Measurements from ENCODE around the gene RARRES1.

Gene RARRES1

GRCh38 chr3:158749526-158749925 is 17.3 kb upstream of the RARRES1 start:
- DNase-seq (ENCODE audit: low spot score in 2 of 2), result no peak
- Mint-ChIP-seq H3K4me3 (no peak overlapping the region), H3K4me1 (no peaks in the 10 kb centered on the region), H3K27ac (no peak overlapping the region), H3K27me3 (no peaks in the 10 kb centered on the region), H3K36me3 (peaks cover 3% of the 10 kb centered on the region), H3K9me3 (no peaks in the 10 kb centered on the region)
- ATAC-seq (ENCODE audit: low read depth), result no peak

GRCh38 chr3:158748237-158748828 is 16.1 kb upstream of the RARRES1 start:
- peaks cover 9% of the 10 kb centered on the region for H3K36me3 Mint-ChIP-seq
- no peak overlapping the region for H3K4me3 Mint-ChIP-seq
- H3K9me3 Mint-ChIP-seq, result no peaks in the 10 kb centered on the region
- ATAC-seq (ENCODE audit: low read depth), result no peak
- H3K4me1 Mint-ChIP-seq, result peaks cover 3% of the 10 kb centered on the region
- H3K27ac Mint-ChIP-seq, result no peak overlapping the region
- H3K27me3 Mint-ChIP-seq, result no peaks in the 10 kb centered on the region
- no peak for DNase-seq (ENCODE audit: low spot score in 2 of 2)

- Mint-ChIP-seq H3K36me3 (peaks cover 9% of the 10 kb centered on the region), H3K4me3 (no peak overlapping the region), H3K9me3 (no peaks in the 10 kb centered on the region), H3K27me3 (no peaks in the 10 kb centered on the region), H3K27ac (no peak overlapping the region), H3K4me1 (peaks cover 3% of the 10 kb centered on the region)
- ATAC-seq (ENCODE audit: low read depth) (no peak), DNase-seq (ENCODE audit: low spot score in 2 of 2) (no peak)
Measured at GRCh38 chr3:158747417-158747816, 15.2 kb upstream of the RARRES1 start.

- ATAC-seq (ENCODE audit: low read depth) (no peak), DNase-seq (ENCODE audit: low spot score in 2 of 2) (no peak)
- Mint-ChIP-seq H3K9me3 (no peaks in the 10 kb centered on the region), H3K4me3 (no peak overlapping the region), H3K36me3 (peaks cover 13% of the 10 kb centered on the region), H3K4me1 (peaks cover 3% of the 10 kb centered on the region), H3K27ac (no peak overlapping the region), H3K27me3 (no peaks in the 10 kb centered on the region)
Measured at GRCh38 chr3:158745551-158745950, 13.3 kb upstream of the RARRES1 start.

- H3K36me3 Mint-ChIP-seq, result peaks cover 13% of the 10 kb centered on the region
- no peak overlapping the region for H3K27ac Mint-ChIP-seq
- peaks cover 3% of the 10 kb centered on the region for H3K4me1 Mint-ChIP-seq
- no peaks in the 10 kb centered on the region for H3K27me3 Mint-ChIP-seq
- H3K9me3 Mint-ChIP-seq, result no peaks in the 10 kb centered on the region
- no peak overlapping the region for H3K4me3 Mint-ChIP-seq
- DNase-seq (ENCODE audit: low spot score in 2 of 2), result no peak
- ATAC-seq (ENCODE audit: low read depth), result no peak
Measured at GRCh38 chr3:158744567-158745288, 12.5 kb upstream of the RARRES1 start.

GRCh38 chr3:158743664-158744566 is 11.7 kb upstream of the RARRES1 start:
- DNase-seq (ENCODE audit: low spot score in 2 of 2) (no peak), ATAC-seq (ENCODE audit: low read depth) (no peak)
- peaks cover 3% of the 10 kb centered on the region for H3K4me1 Mint-ChIP-seq
- no peak overlapping the region for H3K27ac Mint-ChIP-seq
- no peaks in the 10 kb centered on the region for H3K27me3 Mint-ChIP-seq
- no peaks in the 10 kb centered on the region for H3K9me3 Mint-ChIP-seq
- no peak overlapping the region for H3K4me3 Mint-ChIP-seq
- peaks cover 11% of the 10 kb centered on the region for H3K36me3 Mint-ChIP-seq

GRCh38 chr3:158742871-158743663 is 10.8 kb upstream of the RARRES1 start:
- Mint-ChIP-seq H3K27ac (no peak overlapping the region), H3K36me3 (peaks cover 10% of the 10 kb centered on the region)

GRCh38 chr3:158739661-158740060 is 7.4 kb upstream of the RARRES1 start:
- H3K9me3 Mint-ChIP-seq, result peaks cover 5% of the 10 kb centered on the region
- H3K4me1 Mint-ChIP-seq, result peaks cover 3% of the 10 kb centered on the region
- no peak for DNase-seq (ENCODE audit: low spot score in 2 of 2)
- no peak overlapping the region for H3K27ac Mint-ChIP-seq
- no peak overlapping the region for H3K4me3 Mint-ChIP-seq
- H3K27me3 Mint-ChIP-seq, result no peaks in the 10 kb centered on the region
- no peak for ATAC-seq (ENCODE audit: low read depth)
- H3K36me3 Mint-ChIP-seq, result peaks cover 16% of the 10 kb centered on the region

More at GRCh38 chr3:158742871-158743663, 10.8 kb upstream of the RARRES1 start:
- Mint-ChIP-seq H3K4me1 (peaks cover 3% of the 10 kb centered on the region), H3K27me3 (no peaks in the 10 kb centered on the region), H3K9me3 (no peaks in the 10 kb centered on the region), H3K4me3 (no peak overlapping the region)
- ATAC-seq (ENCODE audit: low read depth) (no peak), DNase-seq (ENCODE audit: low spot score in 2 of 2) (no peak)

GRCh38 chr3:158739078-158739477 is 6.8 kb upstream of the RARRES1 start:
- H3K4me3 Mint-ChIP-seq, result no peak overlapping the region
- peaks cover 14% of the 10 kb centered on the region for H3K36me3 Mint-ChIP-seq
- DNase-seq (ENCODE audit: low spot score in 2 of 2) (no peak), ATAC-seq (ENCODE audit: low read depth) (no peak)
- no peaks in the 10 kb centered on the region for H3K27me3 Mint-ChIP-seq
- peaks cover 3% of the 10 kb centered on the region for H3K4me1 Mint-ChIP-seq
- peaks cover 5% of the 10 kb centered on the region for H3K9me3 Mint-ChIP-seq
- H3K27ac Mint-ChIP-seq, result no peak overlapping the region

- Mint-ChIP-seq H3K4me1 (peaks cover 2% of the 10 kb centered on the region), H3K9me3 (peaks cover 5% of the 10 kb centered on the region), H3K4me3 (no peak overlapping the region), H3K36me3 (peaks cover 10% of the 10 kb centered on the region), H3K27me3 (no peaks in the 10 kb centered on the region), H3K27ac (no peak overlapping the region)
- DNase-seq (ENCODE audit: low spot score in 2 of 2), result no peak
- no peak for ATAC-seq (ENCODE audit: low read depth)
Measured at GRCh38 chr3:158738653-158739052, 6.4 kb upstream of the RARRES1 start.

GRCh38 chr3:158737976-158738615 is 5.8 kb upstream of the RARRES1 start:
- H3K27me3 Mint-ChIP-seq, result no peaks in the 10 kb centered on the region

GRCh38 chr3:158737410-158737809 is 5.2 kb upstream of the RARRES1 start:
- H3K4me1 Mint-ChIP-seq, result no peaks in the 10 kb centered on the region
- H3K27ac Mint-ChIP-seq, result no peak overlapping the region
- H3K9me3 Mint-ChIP-seq, result peaks cover 5% of the 10 kb centered on the region
- H3K36me3 Mint-ChIP-seq, result peaks cover 9% of the 10 kb centered on the region
- DNase-seq (ENCODE audit: low spot score in 2 of 2) (no peak), ATAC-seq (ENCODE audit: low read depth) (no peak)
- no peaks in the 10 kb centered on the region for H3K27me3 Mint-ChIP-seq
- no peak overlapping the region for H3K4me3 Mint-ChIP-seq

More at GRCh38 chr3:158737976-158738615, 5.8 kb upstream of the RARRES1 start:
- Mint-ChIP-seq H3K27ac (no peak overlapping the region), H3K36me3 (peaks cover 9% of the 10 kb centered on the region), H3K4me1 (no peaks in the 10 kb centered on the region), H3K9me3 (peaks cover 5% of the 10 kb centered on the region), H3K4me3 (no peak overlapping the region)
- no peak for ATAC-seq (ENCODE audit: low read depth)
- no peak for DNase-seq (ENCODE audit: low spot score in 2 of 2)

- no peaks in the 10 kb centered on the region for H3K4me1 Mint-ChIP-seq
- ATAC-seq (ENCODE audit: low read depth) (no peak), DNase-seq (ENCODE audit: low spot score in 2 of 2) (no peak)
- H3K36me3 Mint-ChIP-seq, result peaks cover 6% of the 10 kb centered on the region
- H3K27me3 Mint-ChIP-seq, result no peaks in the 10 kb centered on the region
- H3K4me3 Mint-ChIP-seq, result no peak overlapping the region
- H3K27ac Mint-ChIP-seq, result no peak overlapping the region
- peaks cover 5% of the 10 kb centered on the region for H3K9me3 Mint-ChIP-seq
Measured at GRCh38 chr3:158735296-158736033, 3.2 kb upstream of the RARRES1 start.

Measured in memory B cell (primary cell).